ENCODE measurements around the gene PROM1. TPM values are rescaled to one million over a fixed set of nuclear protein-coding genes. Genes with fewer than 3 reads are reported as not detected.

The PROM1 gene
- total RNA-seq, 1 experiment from 2014 or later, result 17.7 TPM

- H4K20me1 ChIP-seq (ENCODE audit: insufficient read depth), result no peaks in the 10 kb centered on the region
- H3K4me1 ChIP-seq (ENCODE audit: control insufficient read depth in 1 of 2, insufficient read depth in 2 of 2, low read length in 2 of 2), result no peaks in the 10 kb centered on the region
- H3K9ac ChIP-seq (ENCODE audit: low read length), result no peak overlapping the region
- no peak overlapping the region for H3K4me3 ChIP-seq (replicated peaks in 1 of 2; ENCODE audit: low read depth in 1 of 2, low read length in 2 of 2)
- H3K4me2 ChIP-seq (ENCODE audit: low read length), result no peak overlapping the region
- no peaks in the 10 kb centered on the region for H3K79me2 ChIP-seq (ENCODE audit: insufficient read depth, low read length)
- no peak for TF ChIP-seq CTCF (IDR thresholded peaks at IDR 0.05 in 2 of 3, conservative IDR thresholded peaks at IDR 0.05 in 1 of 3; ENCODE audit: borderline replicate concordance in 1 of 3, insufficient read depth in 1 of 3, low read depth in 2 of 3, low read length in 2 of 3)
- TF ChIP-seq JUND (IDR thresholded peaks at IDR 0.05), result no peak
- TF ChIP-seq SRF (IDR thresholded peaks at IDR 0.05; ENCODE audit: low read depth), result no peak
- no peak for TF ChIP-seq ATF3 (IDR thresholded peaks at IDR 0.05)
- no peak for TF ChIP-seq SIN3A (IDR thresholded peaks at IDR 0.05; ENCODE audit: low read depth)
- TF ChIP-seq RAD21 (IDR thresholded peaks at IDR 0.05; ENCODE audit: low read depth), result no peak
- POLR2A ChIA-PET, result no interaction called here
- RAD21 ChIA-PET (ENCODE audit: low non-redundant PET in 1 of 2, low total read pairs in 2 of 2, uncharacterized antibody in 2 of 2, unreplicated experiment in 2 of 2), result no interaction called here
- H3K27ac ChIP-seq (ENCODE audit: low read depth, low read length), result no peak overlapping the region
- peaks cover under 1% of the 10 kb centered on the region; the same call in 1 of the 2 replicates for H3K27me3 ChIP-seq (ENCODE audit: insufficient read depth, low read length)
- H3K36me3 ChIP-seq (ENCODE audit: control insufficient read depth in 1 of 2, insufficient read depth in 2 of 2, low read length in 2 of 2), result no peaks in the 10 kb centered on the region
- ATAC-seq (no peak), DNase-seq (ENCODE audit: low read depth, low spot score) (no peak)
- BruUV-seq (replicated peaks), result no TSS peak
- H2AFZ ChIP-seq (ENCODE audit: low read depth, low read length, poor library complexity, severe bottlenecking), result no peak overlapping the region
- H3K9me3 ChIP-seq (ENCODE audit: control insufficient read depth in 1 of 2, insufficient read depth in 1 of 2, low read depth in 1 of 2, low read length in 2 of 2), result no peaks in the 10 kb centered on the region
- no peaks in the 10 kb centered on the region for H3K9me2 ChIP-seq (ENCODE audit: insufficient read depth)
- intact Hi-C loops (cut with micrococcal nuclease), result no loop called here
- CTCF ChIA-PET, result no interaction called here
Observed at GRCh38 chr4:16111533-16111932, 27.7 kb upstream of the PROM1 start.

- DNase-seq (ENCODE audit: low read depth, low spot score) (no peak), ATAC-seq (no peak)
- Histone ChIP-seq H3K27ac (ENCODE audit: low read depth, low read length) (no peak overlapping the region), H3K36me3 (ENCODE audit: control insufficient read depth in 1 of 2, insufficient read depth in 2 of 2, low read length in 2 of 2) (no peaks in the 10 kb centered on the region), H3K27me3 (ENCODE audit: insufficient read depth, low read length) (no peaks in the 10 kb centered on the region; the same call in 1 of the 2 replicates), H3K9me2 (ENCODE audit: insufficient read depth) (no peaks in the 10 kb centered on the region), H3K4me1 (ENCODE audit: control insufficient read depth in 1 of 2, insufficient read depth in 2 of 2, low read length in 2 of 2) (no peaks in the 10 kb centered on the region), H3K4me2 (ENCODE audit: low read length) (no peak overlapping the region), H3K9me3 (ENCODE audit: control insufficient read depth in 1 of 2, insufficient read depth in 1 of 2, low read depth in 1 of 2, low read length in 2 of 2) (no peaks in the 10 kb centered on the region), H3K4me3 (replicated peaks in 1 of 2; ENCODE audit: low read depth in 1 of 2, low read length in 2 of 2) (no peak overlapping the region), H3K79me2 (ENCODE audit: insufficient read depth, low read length) (no peaks in the 10 kb centered on the region), H4K20me1 (ENCODE audit: insufficient read depth) (no peaks in the 10 kb centered on the region), H2AFZ (ENCODE audit: low read depth, low read length, poor library complexity, severe bottlenecking) (no peak overlapping the region), H3K9ac (ENCODE audit: low read length) (no peak overlapping the region)
- intact Hi-C loops (cut with micrococcal nuclease), result no loop called here
- POLR2A ChIA-PET, result no interaction called here
- CTCF ChIA-PET, result no interaction called here
- RAD21 ChIA-PET (ENCODE audit: low non-redundant PET in 1 of 2, low total read pairs in 2 of 2, uncharacterized antibody in 2 of 2, unreplicated experiment in 2 of 2), result no interaction called here
- no TSS peak for BruUV-seq (replicated peaks)
- TF ChIP-seq ZBTB33 (IDR thresholded peaks at IDR 0.05; ENCODE audit: extremely low read depth, insufficient replicate concordance, low read length) (no peak), EZH2phosphoT487 (IDR thresholded peaks at IDR 0.05; ENCODE audit: borderline replicate concordance) (no peak), SIN3A (IDR thresholded peaks at IDR 0.05; ENCODE audit: low read depth) (no peak), REST (IDR thresholded peaks at IDR 0.05; ENCODE audit: low read depth) (no peak), JUND (IDR thresholded peaks at IDR 0.05) (no peak)
Observed at GRCh38 chr4:16110661-16111290, 27.0 kb upstream of the PROM1 start.

All from HCT116 (cell line).